HEK293 (cell line): Measurements from ENCODE around the gene PNLDC1.

Experiments used
- CTCF ChIA-PET: fragments of 350-600 bp; formaldehyde crosslinking; extraction: SDS; loops from one replicate; lab custom pipeline; 2021; ENCODE audit warnings: antibody characterized with exemption; lab: Yijun Ruan, JAX
- POLR2A ChIA-PET: fragments of 300-600 bp; formaldehyde crosslinking; extraction: SDS; loops from one replicate; lab custom pipeline; 2020; ENCODE audit warnings: antibody characterized with exemption, inconsistent platforms; lab: Yijun Ruan, JAX
- H3K27ac ChIP-seq: fragments of 200-500 bp; sonication (Bioruptor generic); 2 replicates; pipeline ENCODE4 v1.5.1; 2014; ENCODE audit warnings: low read depth, low read length, control low read depth, inconsistent platforms; ENCODE audit errors: extremely low read depth
- H3K36me3 ChIP-seq, 2 experiments: fragments of 200-500 bp in 1 of 2; sonication (Bioruptor generic) in 1 of 2; 1 replicate in 1 of 2; 2 replicates in 1 of 2; pipeline ENCODE4 v1.5.1; 2014 to 2017; ENCODE audit warnings: inconsistent platforms in 2 of 2, low read length in 2 of 2; ENCODE audit not compliant: control insufficient read depth in 2 of 2, insufficient read depth in 1 of 2
- H3K4me1 ChIP-seq: fragments of 200-500 bp; sonication (Bioruptor generic); 2 replicates; pipeline ENCODE4 v1.5.1; 2014; ENCODE audit warnings: mild to moderate bottlenecking, low read length, inconsistent platforms; ENCODE audit not compliant: control insufficient read depth, insufficient read depth
- H3K4me3 ChIP-seq: 2 replicates; pipeline ENCODE4 v1.5.1; 2011; ENCODE audit warnings: low read depth, mild to moderate bottlenecking, control low read depth, low read length, moderate library complexity
- H3K9me3 ChIP-seq: fragments of 200-500 bp; sonication (Bioruptor generic); 2 replicates; pipeline ENCODE4 v1.5.1; 2014; ENCODE audit warnings: low read depth, low read length, inconsistent platforms; ENCODE audit not compliant: control insufficient read depth, insufficient read depth
- INSM2 ChIP-seq: fragments of 450-650 bp; formaldehyde crosslinking; IDR thresholded peaks from 2 replicates; pipeline ENCODE4 v1.5.1; 2016; ENCODE audit warnings: missing biosample characterization, missing genetic modification characterization
- KLF1 ChIP-seq: fragments of 450-650 bp; formaldehyde crosslinking; IDR thresholded peaks from 2 replicates; pipeline ENCODE4 v1.5.1; 2016; ENCODE audit warnings: missing biosample characterization, missing genetic modification characterization
- TCF7L2 ChIP-seq: IDR thresholded peaks from 2 replicates; pipeline ENCODE4 v1.6.1; 2011; ENCODE audit warnings: low read depth, mild to moderate bottlenecking, inconsistent platforms, low read length, moderate library complexity, borderline replicate concordance
- ZBTB21 ChIP-seq: fragments of 450-650 bp; formaldehyde crosslinking; IDR thresholded peaks from 2 replicates; pipeline ENCODE4 v1.5.1; 2017; ENCODE audit warnings: missing biosample characterization, missing genetic modification characterization
- ZNF132 ChIP-seq: fragments of 450-650 bp; formaldehyde crosslinking; IDR thresholded peaks from 2 replicates; pipeline ENCODE4 v1.5.1; 2017; ENCODE audit warnings: missing biosample characterization, missing genetic modification characterization, borderline replicate concordance
- ZNF362 ChIP-seq: fragments of 450-650 bp; formaldehyde crosslinking; IDR thresholded peaks from 2 replicates; pipeline ENCODE4 v1.5.1; 2016; ENCODE audit warnings: missing biosample characterization, missing genetic modification characterization
- ZNF48 ChIP-seq: fragments of 450-650 bp; formaldehyde crosslinking; IDR thresholded peaks from 2 replicates; pipeline ENCODE4 v1.5.1; 2016; ENCODE audit warnings: missing biosample characterization, missing genetic modification characterization
- ZNF488 ChIP-seq: fragments of 450-650 bp; formaldehyde crosslinking; IDR thresholded peaks from 2 replicates; pipeline ENCODE4 v1.5.1; 2016; ENCODE audit warnings: missing biosample characterization, missing genetic modification characterization
- ZNF548 ChIP-seq: fragments of 450-650 bp; formaldehyde crosslinking; IDR thresholded peaks from 2 replicates; pipeline ENCODE4 v1.5.1; 2016; ENCODE audit warnings: missing biosample characterization, missing genetic modification characterization
- ZNF560 ChIP-seq: fragments of 450-650 bp; formaldehyde crosslinking; IDR thresholded peaks from 2 replicates; pipeline ENCODE4 v1.5.1; 2017; ENCODE audit warnings: missing biosample characterization, missing genetic modification characterization, borderline replicate concordance
- ZNF596 ChIP-seq: fragments of 450-650 bp; IDR thresholded peaks from 2 replicates; pipeline ENCODE4 v1.5.0; 2018; ENCODE audit warnings: missing biosample characterization, mild to moderate bottlenecking, missing genetic modification characterization, moderate library complexity
- ZNF670 ChIP-seq: fragments of 450-650 bp; formaldehyde crosslinking; IDR thresholded peaks from 2 replicates; pipeline ENCODE4 v1.5.1; 2016; ENCODE audit warnings: missing biosample characterization, missing genetic modification characterization, low read depth
- ZNF791 ChIP-seq: fragments of 450-650 bp; formaldehyde crosslinking; IDR thresholded peaks from 2 replicates; pipeline ENCODE4 v1.5.1; 2016; ENCODE audit warnings: missing biosample characterization, missing genetic modification characterization
- ZNF792 ChIP-seq: fragments of 450-650 bp; formaldehyde crosslinking; IDR thresholded peaks from 2 replicates; pipeline ENCODE4 v1.5.1; 2016; ENCODE audit warnings: missing biosample characterization, missing genetic modification characterization
- TF ChIP-seq, protein P1 (sequence below): fragments of 450-650 bp; IDR thresholded peaks from 2 replicates; pipeline ENCODE4 v1.5.1; 2018; ENCODE audit warnings: missing biosample characterization, mild to moderate bottlenecking, missing genetic modification characterization
- TF ChIP-seq, protein P2 (sequence below): fragments of 450-650 bp; formaldehyde crosslinking; IDR thresholded peaks from 2 replicates; pipeline ENCODE4 v1.5.1; 2017; ENCODE audit warnings: missing biosample characterization, mild to moderate bottlenecking, missing genetic modification characterization, moderate library complexity
- TF ChIP-seq, protein P3 (sequence below): fragments of 450-650 bp; formaldehyde crosslinking; IDR thresholded peaks from 2 replicates; pipeline ENCODE4 v1.5.1; 2016; ENCODE audit warnings: missing biosample characterization, missing genetic modification characterization

PNLDC1 gene

DNA sequence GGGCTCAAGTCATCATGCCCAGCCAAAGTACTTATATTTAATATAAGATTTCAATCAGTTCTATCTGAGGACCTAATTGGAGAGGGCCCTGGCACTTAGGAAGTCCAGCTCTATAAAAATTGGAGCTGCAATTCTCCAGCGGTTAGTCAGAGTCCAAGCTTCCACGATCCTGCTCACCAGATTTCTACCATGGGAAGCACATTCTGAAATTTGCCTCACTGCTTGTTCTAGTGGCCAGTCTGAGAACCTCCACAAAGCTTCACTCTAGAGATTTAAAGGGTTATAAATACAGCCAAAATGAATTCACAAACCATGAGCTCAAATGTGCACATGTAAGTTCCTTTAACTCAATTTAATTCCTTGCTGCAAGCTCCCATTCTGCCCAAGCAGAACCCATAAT is 33.5 kb downstream of the PNLDC1 start:
- Histone ChIP-seq H3K4me1 (no peaks in the 10 kb centered on the region), H3K36me3 (no peaks in the 10 kb centered on the region), H3K9me3 (no peaks in the 10 kb centered on the region), H3K4me3 (no peak overlapping the region), H3K27ac (no peak overlapping the region)
- ChIA-PET POLR2A (interaction anchor here (0.6 to 1.1 kb wide), 2 partner anchors 106 to 200 kb away, joined by 4 read pairs; partner anchors contain the start of gene WTAP), CTCF (interaction anchor here (0.5 to 1.2 kb wide), 3 partner anchors 15 to 180 kb away, joined by 3 read pairs; no protein-coding TSS in a partner anchor)
- TF ChIP-seq ZNF548 (tag by site-specific recombination), result no peak
- no peak for TF ChIP-seq TCF7L2
- TF ChIP-seq, protein P1, sequence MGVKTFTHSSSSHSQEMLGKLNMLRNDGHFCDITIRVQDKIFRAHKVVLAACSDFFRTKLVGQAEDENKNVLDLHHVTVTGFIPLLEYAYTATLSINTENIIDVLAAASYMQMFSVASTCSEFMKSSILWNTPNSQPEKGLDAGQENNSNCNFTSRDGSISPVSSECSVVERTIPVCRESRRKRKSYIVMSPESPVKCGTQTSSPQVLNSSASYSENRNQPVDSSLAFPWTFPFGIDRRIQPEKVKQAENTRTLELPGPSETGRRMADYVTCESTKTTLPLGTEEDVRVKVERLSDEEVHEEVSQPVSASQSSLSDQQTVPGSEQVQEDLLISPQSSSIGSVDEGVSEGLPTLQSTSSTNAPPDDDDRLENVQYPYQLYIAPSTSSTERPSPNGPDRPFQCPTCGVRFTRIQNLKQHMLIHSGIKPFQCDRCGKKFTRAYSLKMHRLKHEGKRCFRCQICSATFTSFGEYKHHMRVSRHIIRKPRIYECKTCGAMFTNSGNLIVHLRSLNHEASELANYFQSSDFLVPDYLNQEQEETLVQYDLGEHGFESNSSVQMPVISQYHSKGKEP, result no peak
- no peak for TF ChIP-seq INSM2 (tag by site-specific recombination)
- no peak for TF ChIP-seq ZBTB21 (tag by site-specific recombination)
- no peak for TF ChIP-seq ZNF560 (tag by site-specific recombination)
- TF ChIP-seq ZNF362 (tag by site-specific recombination), result no peak
- TF ChIP-seq ZNF670, result no peak
- TF ChIP-seq ZNF791 (tag by site-specific recombination), result no peak
- TF ChIP-seq KLF1 (tag by site-specific recombination), result no peak
- no peak for TF ChIP-seq ZNF596 (tag by site-specific recombination)
- no peak for TF ChIP-seq ZNF488 (tag by site-specific recombination)

GRCh38 chr6:159833997-159834603 is 34.0 kb downstream of the PNLDC1 start:
- Histone ChIP-seq H3K27ac (no peak overlapping the region), H3K9me3 (no peaks in the 10 kb centered on the region), H3K36me3 (no peaks in the 10 kb centered on the region), H3K4me1 (no peaks in the 10 kb centered on the region), H3K4me3 (no peak overlapping the region)
- ChIA-PET CTCF (interaction anchor here (0.5 to 1.2 kb wide), 4 partner anchors 15 to 1203 kb away, joined by 3 to 4 read pairs (median 3); no protein-coding TSS in a partner anchor), POLR2A (interaction anchor here (1.1 kb wide), 1 partner anchor 107 kb away, joined by 4 read pairs; the partner anchor contains the start of gene WTAP)
- TF ChIP-seq ZNF48 (tag by site-specific recombination), result no peak
- TF ChIP-seq ZBTB21 (tag by site-specific recombination), result no peak
- TF ChIP-seq, protein P2, sequence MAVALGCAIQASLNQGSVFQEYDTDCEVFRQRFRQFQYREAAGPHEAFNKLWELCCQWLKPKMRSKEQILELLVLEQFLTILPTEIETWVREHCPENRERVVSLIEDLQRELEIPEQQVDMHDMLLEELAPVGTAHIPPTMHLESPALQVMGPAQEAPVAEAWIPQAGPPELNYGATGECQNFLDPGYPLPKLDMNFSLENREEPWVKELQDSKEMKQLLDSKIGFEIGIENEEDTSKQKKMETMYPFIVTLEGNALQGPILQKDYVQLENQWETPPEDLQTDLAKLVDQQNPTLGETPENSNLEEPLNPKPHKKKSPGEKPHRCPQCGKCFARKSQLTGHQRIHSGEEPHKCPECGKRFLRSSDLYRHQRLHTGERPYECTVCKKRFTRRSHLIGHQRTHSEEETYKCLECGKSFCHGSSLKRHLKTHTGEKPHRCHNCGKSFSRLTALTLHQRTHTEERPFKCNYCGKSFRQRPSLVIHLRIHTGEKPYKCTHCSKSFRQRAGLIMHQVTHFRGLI, result no peak
- TF ChIP-seq, protein P3, sequence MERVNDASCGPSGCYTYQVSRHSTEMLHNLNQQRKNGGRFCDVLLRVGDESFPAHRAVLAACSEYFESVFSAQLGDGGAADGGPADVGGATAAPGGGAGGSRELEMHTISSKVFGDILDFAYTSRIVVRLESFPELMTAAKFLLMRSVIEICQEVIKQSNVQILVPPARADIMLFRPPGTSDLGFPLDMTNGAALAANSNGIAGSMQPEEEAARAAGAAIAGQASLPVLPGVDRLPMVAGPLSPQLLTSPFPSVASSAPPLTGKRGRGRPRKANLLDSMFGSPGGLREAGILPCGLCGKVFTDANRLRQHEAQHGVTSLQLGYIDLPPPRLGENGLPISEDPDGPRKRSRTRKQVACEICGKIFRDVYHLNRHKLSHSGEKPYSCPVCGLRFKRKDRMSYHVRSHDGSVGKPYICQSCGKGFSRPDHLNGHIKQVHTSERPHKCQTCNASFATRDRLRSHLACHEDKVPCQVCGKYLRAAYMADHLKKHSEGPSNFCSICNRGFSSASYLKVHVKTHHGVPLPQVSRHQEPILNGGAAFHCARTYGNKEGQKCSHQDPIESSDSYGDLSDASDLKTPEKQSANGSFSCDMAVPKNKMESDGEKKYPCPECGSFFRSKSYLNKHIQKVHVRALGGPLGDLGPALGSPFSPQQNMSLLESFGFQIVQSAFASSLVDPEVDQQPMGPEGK (tag by site-specific recombination), result no peak
- no peak for TF ChIP-seq ZNF792 (tag by site-specific recombination)
- no peak for TF ChIP-seq ZNF132 (tag by site-specific recombination)
